ENCODE data around the gene MAF.

DNA sequence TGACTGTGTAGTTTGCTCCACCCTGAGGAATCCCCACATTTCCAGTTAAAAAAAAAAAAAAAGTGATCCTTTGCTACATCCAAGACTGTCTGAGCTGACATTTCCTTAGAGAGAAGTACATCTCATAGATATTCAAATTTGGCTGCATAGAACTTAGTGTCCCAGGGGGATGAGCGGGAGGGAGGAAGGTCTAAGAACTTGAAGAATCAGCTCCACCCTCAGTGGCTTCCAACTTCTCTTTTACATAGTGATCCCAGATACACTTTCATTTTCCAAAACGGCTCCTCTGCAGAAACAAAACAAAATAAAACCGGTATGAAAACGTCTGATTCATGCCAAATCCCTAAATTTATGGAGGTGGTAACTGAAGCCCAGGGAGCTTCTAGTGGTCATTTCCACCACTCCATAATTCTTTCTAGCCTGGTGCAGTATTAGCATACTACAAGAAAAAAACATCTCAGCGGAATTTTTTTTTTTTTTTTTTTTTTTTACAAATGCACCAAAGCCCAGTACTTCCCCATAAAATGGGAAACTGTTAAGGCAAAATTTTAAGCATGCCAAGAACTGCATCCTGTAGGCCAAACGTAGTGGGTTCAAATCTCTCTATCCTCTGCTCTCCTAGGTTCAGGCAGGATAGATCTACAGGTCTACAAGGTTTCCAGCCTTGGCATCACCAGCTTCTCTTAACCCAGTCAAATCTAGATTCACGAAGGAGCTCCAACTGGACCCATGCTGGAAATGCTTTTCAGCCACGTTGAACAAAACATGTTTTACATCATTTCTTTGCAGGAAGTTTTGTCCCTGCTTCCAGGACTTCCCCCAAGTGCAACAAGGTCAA is 29.3 kb downstream of the MAF start:
- TF ChIP-seq, protein P1, sequence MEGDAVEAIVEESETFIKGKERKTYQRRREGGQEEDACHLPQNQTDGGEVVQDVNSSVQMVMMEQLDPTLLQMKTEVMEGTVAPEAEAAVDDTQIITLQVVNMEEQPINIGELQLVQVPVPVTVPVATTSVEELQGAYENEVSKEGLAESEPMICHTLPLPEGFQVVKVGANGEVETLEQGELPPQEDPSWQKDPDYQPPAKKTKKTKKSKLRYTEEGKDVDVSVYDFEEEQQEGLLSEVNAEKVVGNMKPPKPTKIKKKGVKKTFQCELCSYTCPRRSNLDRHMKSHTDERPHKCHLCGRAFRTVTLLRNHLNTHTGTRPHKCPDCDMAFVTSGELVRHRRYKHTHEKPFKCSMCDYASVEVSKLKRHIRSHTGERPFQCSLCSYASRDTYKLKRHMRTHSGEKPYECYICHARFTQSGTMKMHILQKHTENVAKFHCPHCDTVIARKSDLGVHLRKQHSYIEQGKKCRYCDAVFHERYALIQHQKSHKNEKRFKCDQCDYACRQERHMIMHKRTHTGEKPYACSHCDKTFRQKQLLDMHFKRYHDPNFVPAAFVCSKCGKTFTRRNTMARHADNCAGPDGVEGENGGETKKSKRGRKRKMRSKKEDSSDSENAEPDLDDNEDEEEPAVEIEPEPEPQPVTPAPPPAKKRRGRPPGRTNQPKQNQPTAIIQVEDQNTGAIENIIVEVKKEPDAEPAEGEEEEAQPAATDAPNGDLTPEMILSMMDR (IDR thresholded peaks at IDR 0.05), result no peak
- TF ChIP-seq EP300 (IDR thresholded peaks at IDR 0.05), result peak in 1 of 2 donors; percentile 26

Measured in tibial nerve (tissue), 4 donors.